Activated naive CD4-positive, alpha-beta T cell treated with anti-CD3 and anti-CD28 coated beads, Interleukin-2, amount 10 ng/mL, durations not matched to agents 7 days and 5 days (primary cell): ENCODE data around the gene STRA6.

Source experiments
- CTCF ChIA-PET: fragments of 350-600 bp; sonication (Branson Sonifier 250); formaldehyde crosslinking; loops from one replicate; lab custom pipeline; 2021; ENCODE audit warnings: antibody characterized with exemption; lab: Charles Lee
- DNase-seq: peaks from one replicate; pipeline ENCODE4 v3.0.0-alpha.2; 2020
- H3K27ac Mint-ChIP-seq: one replicate; pipeline ENCODE4 v1.8.0; 2021; ENCODE audit warnings: mild to moderate bottlenecking, moderate library complexity, mixed read lengths
- H3K27me3 Mint-ChIP-seq: one replicate; pipeline ENCODE4 v1.8.0; 2021; ENCODE audit warnings: mild to moderate bottlenecking, mixed read lengths
- H3K36me3 Mint-ChIP-seq: one replicate; pipeline ENCODE4 v1.8.0; 2021; ENCODE audit warnings: mixed read lengths
- H3K4me1 Mint-ChIP-seq: one replicate; pipeline ENCODE4 v1.8.0; 2021; ENCODE audit warnings: mixed read lengths
- H3K4me3 Mint-ChIP-seq: one replicate; pipeline ENCODE4 v1.8.0; 2021; ENCODE audit warnings: mild to moderate bottlenecking, moderate library complexity, mixed read lengths
- H3K9me3 Mint-ChIP-seq: one replicate; pipeline ENCODE4 v1.8.0; 2021; ENCODE audit warnings: mixed read lengths

STRA6 gene

GRCh38 chr15:74217907-74218885, 15.6 kb upstream of the STRA6 start:
- Mint-ChIP-seq H3K27ac (no peak overlapping the region), H3K4me3 (no peak overlapping the region), H3K4me1 (no peaks in the 10 kb centered on the region), H3K36me3 (no peaks in the 10 kb centered on the region), H3K27me3 (peaks cover 68% of the 10 kb centered on the region), H3K9me3 (no peaks in the 10 kb centered on the region)
- DNase-seq: no peak
- CTCF ChIA-PET: no interaction called here

GRCh38 chr15:74216949-74217348, 14.4 kb upstream of the STRA6 start:
- peaks cover 60% of the 10 kb centered on the region for H3K27me3 Mint-ChIP-seq
- H3K27ac Mint-ChIP-seq: no peak overlapping the region
- H3K36me3 Mint-ChIP-seq: no peaks in the 10 kb centered on the region
- DNase-seq: no peak
- no peak overlapping the region for H3K4me3 Mint-ChIP-seq
- CTCF ChIA-PET: no interaction called here
- H3K9me3 Mint-ChIP-seq: no peaks in the 10 kb centered on the region
- H3K4me1 Mint-ChIP-seq: no peaks in the 10 kb centered on the region

- CTCF ChIA-PET: no interaction called here
- H3K4me3 Mint-ChIP-seq: no peak overlapping the region
- no peaks in the 10 kb centered on the region for H3K9me3 Mint-ChIP-seq
- H3K27ac Mint-ChIP-seq: no peak overlapping the region
- no peaks in the 10 kb centered on the region for H3K4me1 Mint-ChIP-seq
- no peaks in the 10 kb centered on the region for H3K36me3 Mint-ChIP-seq
- no peak for DNase-seq
- peaks cover 55% of the 10 kb centered on the region for H3K27me3 Mint-ChIP-seq
These were observed 13.4 kb upstream of the STRA6 start for GRCh38 chr15:74215958-74216357.

- Mint-ChIP-seq H3K27ac (no peak overlapping the region), H3K9me3 (no peaks in the 10 kb centered on the region), H3K4me1 (no peaks in the 10 kb centered on the region), H3K36me3 (no peaks in the 10 kb centered on the region), H3K4me3 (no peak overlapping the region), H3K27me3 (peaks cover 47% of the 10 kb centered on the region)
- CTCF ChIA-PET: no interaction called here
- no peak for DNase-seq
These were observed 11.9 kb upstream of the STRA6 start for GRCh38 chr15:74214324-74215021.

GRCh38 chr15:74213858-74214284, 11.3 kb upstream of the STRA6 start:
- Mint-ChIP-seq H3K27me3 (peaks cover 47% of the 10 kb centered on the region), H3K36me3 (no peaks in the 10 kb centered on the region), H3K27ac (no peak overlapping the region), H3K4me3 (no peak overlapping the region), H3K9me3 (no peaks in the 10 kb centered on the region), H3K4me1 (no peaks in the 10 kb centered on the region)
- CTCF ChIA-PET: no interaction called here
- DNase-seq: no peak

GRCh38 chr15:74212494-74212893, 9.9 kb upstream of the STRA6 start:
- CTCF ChIA-PET: no interaction called here
- H3K4me3 Mint-ChIP-seq: no peak overlapping the region
- no peak for DNase-seq
- no peak overlapping the region for H3K27ac Mint-ChIP-seq
- peaks cover 58% of the 10 kb centered on the region for H3K27me3 Mint-ChIP-seq
- H3K36me3 Mint-ChIP-seq: no peaks in the 10 kb centered on the region
- no peaks in the 10 kb centered on the region for H3K4me1 Mint-ChIP-seq
- H3K9me3 Mint-ChIP-seq: no peaks in the 10 kb centered on the region

GRCh38 chr15:74211656-74212055, 9.1 kb upstream of the STRA6 start:
- H3K9me3 Mint-ChIP-seq: no peaks in the 10 kb centered on the region
- no peak overlapping the region for H3K4me3 Mint-ChIP-seq
- no peaks in the 10 kb centered on the region for H3K36me3 Mint-ChIP-seq
- H3K27ac Mint-ChIP-seq: no peak overlapping the region
- H3K4me1 Mint-ChIP-seq: no peaks in the 10 kb centered on the region
- DNase-seq: no peak
- peaks cover 58% of the 10 kb centered on the region for H3K27me3 Mint-ChIP-seq
- CTCF ChIA-PET: interaction anchor here (0.6 kb wide), 1 partner anchor 40 kb away, joined by 3 read pairs; no protein-coding TSS in a partner anchor

GRCh38 chr15:74210729-74211128, 8.1 kb upstream of the STRA6 start:
- CTCF ChIA-PET: no interaction called here

GRCh38 chr15:74209997-74210671, 7.5 kb upstream of the STRA6 start:
- Mint-ChIP-seq H3K4me3 (no peak overlapping the region), H3K27ac (no peak overlapping the region), H3K36me3 (no peaks in the 10 kb centered on the region), H3K27me3 (peaks cover 60% of the 10 kb centered on the region), H3K9me3 (no peaks in the 10 kb centered on the region), H3K4me1 (no peaks in the 10 kb centered on the region)
- CTCF ChIA-PET: no interaction called here
- no peak for DNase-seq

More at GRCh38 chr15:74210729-74211128, 8.1 kb upstream of the STRA6 start:
- H3K36me3 Mint-ChIP-seq: no peaks in the 10 kb centered on the region
- DNase-seq: no peak
- H3K4me1 Mint-ChIP-seq: no peaks in the 10 kb centered on the region
- H3K4me3 Mint-ChIP-seq: no peak overlapping the region
- H3K27ac Mint-ChIP-seq: no peak overlapping the region
- peaks cover 62% of the 10 kb centered on the region for H3K27me3 Mint-ChIP-seq
- no peaks in the 10 kb centered on the region for H3K9me3 Mint-ChIP-seq

- CTCF ChIA-PET: no interaction called here
- H3K27me3 Mint-ChIP-seq: peaks cover 54% of the 10 kb centered on the region
- no peak overlapping the region for H3K4me3 Mint-ChIP-seq
- no peaks in the 10 kb centered on the region for H3K36me3 Mint-ChIP-seq
- DNase-seq: no peak
- H3K27ac Mint-ChIP-seq: no peak overlapping the region
- no peaks in the 10 kb centered on the region for H3K9me3 Mint-ChIP-seq
- no peaks in the 10 kb centered on the region for H3K4me1 Mint-ChIP-seq
These were observed 7.0 kb upstream of the STRA6 start for GRCh38 chr15:74209560-74209958.

GRCh38 chr15:74208901-74209559, 6.4 kb upstream of the STRA6 start:
- Mint-ChIP-seq H3K4me3 (no peak overlapping the region), H3K36me3 (no peaks in the 10 kb centered on the region), H3K27me3 (peaks cover 54% of the 10 kb centered on the region), H3K9me3 (no peaks in the 10 kb centered on the region), H3K4me1 (no peaks in the 10 kb centered on the region), H3K27ac (no peak overlapping the region)
- no peak for DNase-seq
- CTCF ChIA-PET: no interaction called here

GRCh38 chr15:74208496-74208895, 5.9 kb upstream of the STRA6 start:
- CTCF ChIA-PET: no interaction called here
- Mint-ChIP-seq H3K4me3 (no peak overlapping the region), H3K36me3 (no peaks in the 10 kb centered on the region), H3K9me3 (no peaks in the 10 kb centered on the region), H3K27ac (no peak overlapping the region), H3K27me3 (peaks cover 55% of the 10 kb centered on the region), H3K4me1 (no peaks in the 10 kb centered on the region)
- no peak for DNase-seq

GRCh38 chr15:74207652-74208440, 5.3 kb upstream of the STRA6 start:
- no peaks in the 10 kb centered on the region for H3K36me3 Mint-ChIP-seq
- H3K27me3 Mint-ChIP-seq: peaks cover 61% of the 10 kb centered on the region
- CTCF ChIA-PET: no interaction called here

More at GRCh38 chr15:74207652-74208440, 5.3 kb upstream of the STRA6 start:
- H3K4me3 Mint-ChIP-seq: no peak overlapping the region
- DNase-seq: no peak
- no peaks in the 10 kb centered on the region for H3K9me3 Mint-ChIP-seq
- H3K4me1 Mint-ChIP-seq: no peaks in the 10 kb centered on the region
- H3K27ac Mint-ChIP-seq: no peak overlapping the region
